Ramos (cell line): ENCODE results near the gene MRPS35.
"Not testable (repeated sequence)": the region's sequence is repeated elsewhere in the genome, so short reads cannot be mapped to it uniquely, and the experiment has no call there.

Experiments used
- in situ Hi-C: fragments of 300-500 bp; cut with MboI; formaldehyde crosslinking; loops from one replicate; pipeline ENCODE4 v1.14.3; 2022; ENCODE audit warnings: low sequenced_read_pairs; ENCODE audit not compliant: unreplicated experiment

MRPS35 gene

GRCh38 chr12:27707216-27707615 is 3.4 kb upstream of the MRPS35 start:
- in situ Hi-C loops = no loop called here

- in situ Hi-C loops = no loop called here
These were observed 1.3 kb upstream of the MRPS35 start for GRCh38 chr12:27709212-27709931.

GRCh38 chr12:27709932-27710591 is 570 bp upstream of the MRPS35 start:
- in situ Hi-C loops = no loop called here

- in situ Hi-C loops = no loop called here
These were observed 668 bp downstream of the MRPS35 start for GRCh38 chr12:27711317-27711682.

- in situ Hi-C loops = no loop called here
These were observed 1.3 kb downstream of the MRPS35 start for GRCh38 chr12:27711967-27712366.

GRCh38 chr12:27723212-27723611 is 12.6 kb downstream of the MRPS35 start:
- in situ Hi-C loops = no loop called here

- in situ Hi-C loops = loop anchor here (10.0 kb wide), 1 partner anchor 215 kb away; no protein-coding TSS in a partner anchor
These were observed 19.5 kb downstream of the MRPS35 start for GRCh38 chr12:27730097-27730588.

GRCh38 chr12:27732281-27732680 is 21.6 kb downstream of the MRPS35 start:
- in situ Hi-C loops = loop anchor here (10.0 kb wide), 1 partner anchor 213 kb away; no protein-coding TSS in a partner anchor

GRCh38 chr12:27733052-27733656 is 22.5 kb downstream of the MRPS35 start:
- in situ Hi-C loops = loop anchor here (10.0 kb wide), 1 partner anchor 212 kb away; no protein-coding TSS in a partner anchor

GRCh38 chr12:27733791-27734190 is 23.2 kb downstream of the MRPS35 start:
- in situ Hi-C loops = loop anchor here (10.0 kb wide), 1 partner anchor 211 kb away; no protein-coding TSS in a partner anchor

- in situ Hi-C loops = loop anchor here (10.0 kb wide), 1 partner anchor 210 kb away; no protein-coding TSS in a partner anchor
These were observed 23.7 kb downstream of the MRPS35 start for GRCh38 chr12:27734321-27734720.

GRCh38 chr12:27743601-27744000 is 33.0 kb downstream of the MRPS35 start:
- in situ Hi-C loops = no loop called here

GRCh38 chr12:27745734-27746133 is 35.1 kb downstream of the MRPS35 start:
- in situ Hi-C loops = not testable (repeated sequence)

- in situ Hi-C loops = no loop called here
These were observed 36.6 kb downstream of the MRPS35 start for GRCh38 chr12:27747111-27747820.

- in situ Hi-C loops = no loop called here
These were observed 40.9 kb downstream of the MRPS35 start for GRCh38 chr12:27751386-27752047.

GRCh38 chr12:27754795-27755194 is 44.2 kb downstream of the MRPS35 start:
- in situ Hi-C loops = no loop called here

- in situ Hi-C loops = no loop called here
These were observed 46.1 kb downstream of the MRPS35 start for GRCh38 chr12:27756670-27757195.

GRCh38 chr12:27762757-27763156 is 52.1 kb downstream of the MRPS35 start:
- in situ Hi-C loops = no loop called here

- in situ Hi-C loops = no loop called here
These were observed 56.0 kb downstream of the MRPS35 start for GRCh38 chr12:27766587-27766986.
